Hepatocyte (in vitro differentiated cells): ENCODE results near the gene CAMKMT.

Source experiments
- CTCF ChIP-seq: fragments of 200-600 bp; sonication (generic); IDR thresholded peaks from 2 replicates; pipeline ENCODE4 v1.5.1; 2016; ENCODE audit warnings: antibody characterized with exemption, mild to moderate bottlenecking; ENCODE audit not compliant: poor library complexity
- EZH2 ChIP-seq: fragments of 200-600 bp; sonication (generic); IDR thresholded peaks from 2 replicates; pipeline ENCODE4 v1.6.1; 2016; ENCODE audit warnings: antibody characterized with exemption, mild to moderate bottlenecking, borderline replicate concordance
- EZH2phosphoT487 ChIP-seq: fragments of 200-600 bp; sonication (generic); IDR thresholded peaks from one replicate; pipeline ENCODE4 v1.6.1; 2018; ENCODE audit warnings: antibody characterized with exemption, mild to moderate bottlenecking, low read depth, moderate library complexity; ENCODE audit not compliant: unreplicated experiment, severe bottlenecking

DNA sequence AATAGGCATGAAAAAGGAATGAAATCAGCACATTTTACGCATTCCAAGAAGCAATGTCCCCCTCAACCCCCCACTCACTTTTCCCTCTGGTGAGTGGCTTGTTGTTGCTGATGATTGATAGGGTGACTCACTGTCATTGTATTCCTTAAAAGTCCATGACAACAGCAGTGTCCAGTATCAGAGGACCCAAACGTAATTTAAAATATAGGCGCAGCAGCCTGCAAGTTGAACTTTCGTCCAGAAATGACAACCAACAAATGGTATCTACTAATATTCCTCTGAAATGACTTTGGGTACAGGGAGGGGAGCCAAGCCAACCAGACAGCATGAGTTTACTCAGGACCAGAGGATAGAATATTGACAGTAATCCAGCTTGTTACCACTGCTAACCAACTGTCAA, 396.8 kb downstream of the CAMKMT start:
- TF ChIP-seq CTCF: no peak
- no peak for TF ChIP-seq EZH2phosphoT487
- TF ChIP-seq EZH2: no peak
